Measurements from ENCODE around the gene VARS2.

- TF ChIP-seq, protein P1, sequence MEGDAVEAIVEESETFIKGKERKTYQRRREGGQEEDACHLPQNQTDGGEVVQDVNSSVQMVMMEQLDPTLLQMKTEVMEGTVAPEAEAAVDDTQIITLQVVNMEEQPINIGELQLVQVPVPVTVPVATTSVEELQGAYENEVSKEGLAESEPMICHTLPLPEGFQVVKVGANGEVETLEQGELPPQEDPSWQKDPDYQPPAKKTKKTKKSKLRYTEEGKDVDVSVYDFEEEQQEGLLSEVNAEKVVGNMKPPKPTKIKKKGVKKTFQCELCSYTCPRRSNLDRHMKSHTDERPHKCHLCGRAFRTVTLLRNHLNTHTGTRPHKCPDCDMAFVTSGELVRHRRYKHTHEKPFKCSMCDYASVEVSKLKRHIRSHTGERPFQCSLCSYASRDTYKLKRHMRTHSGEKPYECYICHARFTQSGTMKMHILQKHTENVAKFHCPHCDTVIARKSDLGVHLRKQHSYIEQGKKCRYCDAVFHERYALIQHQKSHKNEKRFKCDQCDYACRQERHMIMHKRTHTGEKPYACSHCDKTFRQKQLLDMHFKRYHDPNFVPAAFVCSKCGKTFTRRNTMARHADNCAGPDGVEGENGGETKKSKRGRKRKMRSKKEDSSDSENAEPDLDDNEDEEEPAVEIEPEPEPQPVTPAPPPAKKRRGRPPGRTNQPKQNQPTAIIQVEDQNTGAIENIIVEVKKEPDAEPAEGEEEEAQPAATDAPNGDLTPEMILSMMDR (IDR thresholded peaks at IDR 0.05), result no peak
- TF ChIP-seq POLR2A (IDR thresholded peaks at IDR 0.05), result no peak
- no peak for TF ChIP-seq POLR2AphosphoS5 (IDR thresholded peaks at IDR 0.05)
Measured at GRCh38 chr6:30960907-30961673, 47.1 kb downstream of the VARS2 start.
